COLO829 (cell line): Measurements from ENCODE around the gene CD40LG.

Experiments used
- DNase-seq: peaks from one replicate; pipeline ENCODE4 v3.0.0; 2012; ENCODE audit warnings: low spot score

The CD40LG gene

DNA sequence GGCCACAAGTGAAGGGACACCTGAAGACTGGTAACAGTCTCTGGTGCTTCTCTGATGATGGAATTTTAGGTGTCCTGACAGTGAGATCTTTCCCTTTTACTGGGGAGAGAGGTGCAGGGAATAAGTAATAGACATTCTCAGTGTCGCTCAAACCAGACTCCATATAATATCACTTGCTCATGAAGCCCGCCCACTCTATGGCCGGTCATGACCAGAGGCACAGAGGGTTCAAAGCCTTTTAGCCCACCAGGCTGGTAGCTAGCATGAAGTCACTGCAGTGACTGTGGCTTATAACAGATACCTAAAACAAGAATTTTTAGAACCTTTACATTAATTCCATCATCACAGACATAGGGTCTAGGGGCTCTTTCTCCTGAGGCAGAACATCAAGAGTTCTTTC, 2.9 kb downstream of the CD40LG start:
- no peak for DNase-seq

DNA sequence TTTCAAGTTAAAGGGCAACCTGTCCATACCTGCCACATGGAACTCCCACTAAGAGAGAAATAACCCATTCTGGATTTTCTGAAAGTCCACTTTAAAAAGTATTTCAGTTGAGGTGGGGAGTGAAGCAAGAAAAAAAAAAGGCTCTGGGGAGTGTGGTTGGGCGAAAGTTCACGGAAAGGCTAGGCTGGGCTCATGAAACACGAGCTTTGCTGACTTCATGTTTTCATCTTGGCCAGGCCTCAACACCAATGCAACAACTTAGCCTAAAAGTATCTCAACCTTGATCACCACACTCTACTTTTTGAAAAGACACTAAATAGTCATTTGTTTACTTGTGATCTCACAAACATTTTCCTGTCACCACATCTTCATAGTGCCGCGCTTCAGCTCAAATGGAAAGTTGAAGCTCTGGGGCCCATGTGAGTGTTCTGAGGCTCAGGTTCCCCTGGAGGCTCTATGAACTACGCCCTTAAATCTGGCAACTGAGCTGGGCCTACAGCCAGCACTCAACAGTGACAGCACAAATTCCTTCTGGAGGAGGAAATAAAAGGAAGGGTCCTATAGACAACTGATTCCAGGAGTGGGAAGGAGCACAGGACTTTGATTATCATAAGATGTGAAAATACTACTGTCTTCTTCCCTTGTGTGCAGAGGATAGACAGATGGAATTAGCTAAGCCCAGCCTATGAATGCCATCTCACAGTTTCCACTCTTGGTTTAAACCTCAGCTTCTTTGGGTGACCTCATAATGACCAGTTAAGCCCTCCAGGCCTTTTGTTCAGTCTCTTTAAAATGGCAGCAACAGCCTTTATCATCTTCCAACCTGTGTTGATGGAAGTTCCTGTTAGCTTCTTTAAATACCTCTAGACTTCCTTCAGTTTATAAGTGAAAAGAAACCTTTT, 5.1 kb downstream of the CD40LG start:
- DNase-seq = no peak

DNA sequence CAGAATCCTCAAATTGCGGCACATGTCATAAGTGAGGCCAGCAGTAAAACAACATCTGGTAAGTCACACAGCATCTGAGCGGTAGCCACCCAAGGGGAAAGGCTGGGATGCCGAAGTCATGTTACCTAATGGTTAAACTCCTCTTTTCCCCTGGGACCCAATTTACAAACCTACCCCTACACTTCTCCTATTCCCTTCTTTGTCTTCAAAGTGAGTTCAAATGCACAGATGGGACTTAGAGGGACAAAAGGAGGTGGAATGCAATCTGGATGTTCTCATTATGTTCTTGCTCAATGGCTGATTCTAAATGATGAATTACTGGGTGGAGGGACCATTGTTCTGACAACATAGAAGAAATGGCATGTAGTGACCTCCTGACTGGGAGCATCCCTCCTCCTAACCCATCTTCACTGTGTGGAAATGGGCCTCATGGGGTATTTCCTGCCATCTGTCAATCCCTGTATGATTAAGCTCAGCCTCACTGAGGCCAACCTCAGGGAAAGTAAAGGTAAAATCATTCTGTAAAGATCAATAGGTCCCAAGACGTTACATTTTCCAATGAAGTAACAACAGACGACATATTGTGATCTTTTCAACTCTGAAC, 8.5 kb downstream of the CD40LG start:
- DNase-seq = no peak

DNA sequence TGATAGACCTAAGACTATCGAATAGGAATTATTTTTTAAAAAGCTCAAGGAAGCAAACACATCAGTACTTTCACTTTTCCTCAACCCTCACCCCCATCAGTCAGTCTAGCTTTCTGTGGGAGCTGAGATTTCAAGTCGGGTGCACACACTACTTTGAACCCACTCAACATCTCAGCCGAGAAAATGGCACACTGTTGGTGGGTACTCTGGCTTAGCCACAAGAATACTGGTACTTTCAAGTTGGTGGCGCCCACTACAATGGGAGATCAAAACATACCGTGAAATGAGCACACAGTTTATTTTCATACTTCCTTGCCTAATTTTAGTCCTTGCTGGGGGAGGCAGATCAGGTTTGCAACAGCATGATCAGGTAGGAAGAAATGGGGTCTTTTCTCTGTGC, 10.2 kb downstream of the CD40LG start:
- no peak for DNase-seq

DNA sequence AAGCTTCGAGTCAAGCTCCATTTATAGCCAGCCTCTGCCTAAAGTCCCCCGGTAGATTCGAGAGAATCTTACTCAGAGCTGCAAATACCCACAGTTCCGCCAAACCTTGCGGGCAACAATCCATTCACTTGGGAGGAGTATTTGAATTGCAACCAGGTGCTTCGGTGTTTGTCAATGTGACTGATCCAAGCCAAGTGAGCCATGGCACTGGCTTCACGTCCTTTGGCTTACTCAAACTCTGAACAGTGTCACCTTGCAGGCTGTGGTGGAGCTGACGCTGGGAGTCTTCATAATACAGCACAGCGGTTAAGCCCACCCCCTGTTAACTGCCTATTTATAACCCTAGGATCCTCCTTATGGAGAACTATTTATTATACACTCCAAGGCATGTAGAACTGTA, 11.2 kb downstream of the CD40LG start:
- DNase-seq = no peak

DNA sequence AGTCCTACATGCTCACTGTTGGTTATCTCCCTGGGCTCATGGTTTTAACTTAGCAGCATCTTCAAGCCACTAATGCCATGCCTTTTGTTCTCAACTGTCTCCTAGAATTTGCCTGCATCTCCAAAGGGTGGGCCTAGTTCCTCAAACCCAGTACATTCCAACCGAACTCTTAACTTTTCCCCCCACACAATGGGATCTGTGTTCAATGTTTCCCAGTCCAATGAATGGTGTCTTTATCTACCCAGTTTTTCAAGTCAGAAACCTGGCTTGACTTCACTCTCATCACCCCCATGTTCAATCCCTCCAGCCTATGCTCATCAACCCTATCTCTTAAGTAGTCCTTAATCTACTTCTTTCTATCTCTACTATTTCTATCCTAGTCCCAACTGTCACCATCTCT, 12.9 kb downstream of the CD40LG start:
- DNase-seq = peak; percentile 68

DNA sequence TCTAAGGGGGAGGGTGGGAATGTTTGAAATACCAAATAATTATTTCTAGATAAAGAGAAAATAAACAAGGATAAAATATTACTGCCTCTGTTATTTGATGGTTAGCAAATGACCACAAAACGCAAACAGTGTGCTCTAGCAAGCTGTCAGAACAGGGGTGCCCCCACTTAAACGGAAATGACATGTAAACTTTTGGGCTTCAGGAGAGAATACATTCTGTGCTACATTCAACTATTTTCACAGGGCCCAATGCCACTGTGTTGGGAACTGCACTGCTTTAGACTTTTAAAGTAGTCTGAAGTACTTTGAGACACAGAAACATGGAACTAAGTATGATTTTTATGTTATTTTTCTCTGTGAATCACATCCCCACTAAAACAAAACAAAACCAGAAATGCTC, 14.1 kb downstream of the CD40LG start:
- no peak for DNase-seq

DNA sequence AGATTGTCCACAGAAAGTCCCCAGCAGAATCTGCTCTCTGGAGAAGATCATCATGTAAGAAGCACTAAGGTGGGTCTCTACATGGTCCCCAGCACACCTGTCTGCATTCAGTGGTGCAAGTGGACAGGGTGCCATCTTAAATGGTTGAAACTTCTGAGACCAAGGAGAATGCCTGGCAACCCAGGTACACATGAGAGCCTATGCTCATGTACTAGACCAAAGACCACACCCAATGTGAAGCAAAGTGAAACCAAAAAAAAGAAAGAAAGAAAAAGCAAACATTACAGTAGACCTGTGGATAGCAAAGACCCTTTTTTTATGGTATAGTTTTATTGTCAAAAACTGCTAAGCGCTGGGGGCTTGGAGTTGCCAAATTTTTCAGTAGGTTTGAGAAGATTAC, 15.0 kb downstream of the CD40LG start:
- no peak for DNase-seq

DNA sequence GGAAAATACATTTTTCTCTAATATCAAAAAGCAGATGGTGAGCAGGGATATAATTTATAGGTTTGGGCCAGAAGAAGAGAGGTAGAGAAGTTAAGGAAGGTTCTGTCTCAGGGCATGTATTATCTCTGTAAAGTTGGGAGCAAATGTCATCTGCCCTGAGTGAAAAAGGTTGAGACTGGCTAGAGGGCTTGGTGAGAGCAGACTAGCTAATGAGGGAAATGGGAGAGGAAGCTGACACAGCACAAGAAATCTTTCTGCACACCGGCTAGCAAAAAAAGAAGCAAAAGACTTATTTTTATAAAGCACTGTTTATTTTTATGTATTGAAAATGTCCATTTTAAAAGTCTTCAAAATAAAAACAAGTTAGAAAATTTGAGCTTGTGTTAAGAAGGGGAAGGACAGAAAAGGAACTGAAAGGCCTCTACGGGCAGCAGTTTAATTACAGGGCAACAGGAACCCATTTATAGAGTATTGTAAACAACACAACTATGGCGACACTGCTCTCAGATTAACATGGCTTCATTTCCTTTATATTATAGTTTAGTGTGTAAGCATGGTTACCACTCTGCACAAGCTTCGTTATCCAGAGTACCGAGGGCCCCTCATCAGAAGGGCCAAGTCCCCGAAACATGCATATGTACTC, 17.4 kb downstream of the CD40LG start:
- DNase-seq = no peak

DNA sequence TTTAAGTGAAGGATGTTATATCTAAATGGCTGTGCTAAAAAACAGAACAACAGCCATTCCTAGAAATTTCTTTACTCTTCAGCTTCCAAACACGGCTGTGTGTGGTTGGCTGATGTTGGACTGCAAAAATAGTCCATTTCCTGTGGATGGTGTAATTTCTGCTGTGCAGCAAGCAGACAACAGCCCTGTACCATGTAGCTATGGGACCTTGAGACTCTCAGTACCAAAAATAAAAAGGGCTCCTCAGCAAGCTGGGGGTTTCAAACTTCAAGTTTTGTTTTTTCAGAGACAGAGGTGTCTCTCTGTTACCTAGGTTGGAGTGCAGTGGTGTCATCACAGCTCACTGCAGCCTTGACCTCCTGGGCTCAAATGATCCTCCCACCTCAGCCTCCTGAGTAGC, 18.1 kb downstream of the CD40LG start:
- DNase-seq = no peak

DNA sequence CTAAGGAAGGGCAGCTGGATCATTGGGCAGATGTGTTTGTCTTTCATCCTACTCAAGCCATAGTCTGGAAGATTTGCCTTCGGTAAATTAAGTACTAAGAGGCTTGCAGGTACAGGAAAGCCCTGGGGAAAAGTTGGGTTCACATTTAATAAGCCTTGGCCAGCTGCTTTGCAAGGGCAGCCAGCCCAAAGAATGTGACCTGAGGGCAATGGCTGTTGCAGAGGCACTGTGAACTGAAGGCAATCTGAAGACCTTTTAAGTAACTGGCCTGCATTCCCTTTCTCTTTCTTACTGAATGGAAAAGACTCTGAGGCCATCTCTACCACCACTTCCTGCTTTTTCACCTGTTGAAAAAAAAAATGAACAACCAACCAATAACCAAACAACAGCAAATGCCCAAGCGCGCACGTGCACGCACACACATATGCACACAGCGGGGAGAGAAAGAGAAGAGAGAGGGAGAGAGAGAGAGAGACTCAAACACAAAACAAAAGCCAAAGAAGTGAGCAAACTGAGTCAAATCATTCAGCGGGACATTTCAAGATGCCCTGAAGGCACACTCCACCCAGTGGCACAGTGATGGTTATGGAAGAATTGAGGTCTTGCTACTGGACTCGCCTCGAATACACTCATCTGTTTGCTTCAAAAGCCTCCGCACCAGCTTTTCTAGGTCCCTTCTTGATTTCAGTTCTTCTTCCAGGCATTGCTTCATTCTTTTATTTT, 19.6 kb downstream of the CD40LG start:
- no peak for DNase-seq

DNA sequence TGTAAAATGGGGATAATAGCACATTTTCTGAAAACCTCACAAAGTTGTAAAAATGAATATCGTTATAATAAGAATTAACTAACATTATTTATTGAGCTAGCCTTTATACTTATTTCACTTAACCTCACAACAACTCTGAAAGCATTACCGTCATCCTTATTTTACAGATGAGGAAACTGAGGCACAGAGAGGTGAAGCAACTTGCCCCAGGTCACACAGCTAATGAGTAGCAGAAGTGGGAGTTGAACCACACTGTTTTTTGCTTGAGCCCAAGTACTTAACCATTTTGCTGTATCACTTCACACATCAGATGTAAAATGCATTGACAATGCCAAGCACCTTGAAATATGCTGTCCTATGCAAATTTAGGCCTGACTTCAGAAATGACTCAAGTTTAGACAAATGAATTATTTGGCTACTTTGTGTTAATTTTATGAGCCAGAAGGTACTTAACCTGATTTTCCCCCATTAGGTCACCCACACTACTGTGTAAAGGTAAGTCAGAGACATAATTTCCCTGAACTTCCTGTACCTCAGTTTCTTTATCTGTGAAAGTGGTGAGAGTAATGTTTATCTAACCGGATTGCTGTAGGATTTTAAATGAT, 23.1 kb downstream of the CD40LG start:
- no peak for DNase-seq

DNA sequence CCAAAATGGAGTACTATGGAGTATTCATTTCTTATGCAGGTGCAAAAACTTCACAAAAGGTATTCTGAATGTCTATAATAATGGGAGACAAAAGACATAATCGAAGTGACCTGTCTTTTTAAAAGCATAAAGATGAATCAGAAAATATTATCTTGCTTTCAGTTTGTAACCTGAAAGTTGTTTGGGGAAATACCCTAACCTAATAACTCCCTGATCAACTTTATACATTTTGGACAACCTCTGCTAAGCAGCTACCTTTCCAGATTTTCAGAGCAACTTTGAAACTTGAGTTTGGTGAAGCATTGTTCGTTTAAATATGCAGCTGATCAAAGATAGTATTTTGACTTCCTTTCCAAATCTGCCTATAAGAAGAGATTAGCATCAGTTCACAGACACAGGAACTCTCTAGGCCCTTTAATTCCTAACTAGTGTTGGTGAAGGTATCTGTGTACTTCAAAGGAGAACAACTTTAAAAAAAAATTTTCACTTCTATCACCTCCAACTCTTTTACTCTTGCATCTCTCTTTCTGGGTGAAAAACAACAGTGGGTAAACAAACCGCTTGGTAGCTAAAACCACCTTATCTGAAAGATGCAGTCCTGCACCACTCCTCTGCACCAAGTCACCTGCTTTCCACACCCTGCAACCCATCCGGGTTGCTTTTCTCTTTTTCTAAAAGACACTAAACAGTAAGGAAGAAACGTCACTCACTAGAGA, 26.5 kb downstream of the CD40LG start:
- DNase-seq = no peak

DNA sequence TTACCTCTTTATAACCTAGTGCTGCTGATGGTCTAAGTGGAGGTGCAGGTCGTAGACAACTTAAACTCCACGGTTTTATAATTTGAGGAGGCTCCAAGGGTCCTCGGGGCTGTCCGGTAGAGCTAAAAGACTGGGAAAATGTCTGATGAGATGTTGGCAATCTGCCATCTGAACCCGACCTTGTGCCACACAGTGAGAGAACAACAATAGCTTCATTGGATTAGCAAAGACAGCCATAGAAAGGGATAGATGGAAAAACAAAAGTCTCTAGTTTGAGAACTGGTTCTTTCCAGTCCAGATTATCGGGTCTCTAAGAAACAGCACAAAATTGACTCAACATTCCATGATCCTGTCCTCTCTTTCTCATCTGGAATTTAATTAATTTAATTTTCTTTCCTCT, 31.6 kb downstream of the CD40LG start:
- DNase-seq = no peak

DNA sequence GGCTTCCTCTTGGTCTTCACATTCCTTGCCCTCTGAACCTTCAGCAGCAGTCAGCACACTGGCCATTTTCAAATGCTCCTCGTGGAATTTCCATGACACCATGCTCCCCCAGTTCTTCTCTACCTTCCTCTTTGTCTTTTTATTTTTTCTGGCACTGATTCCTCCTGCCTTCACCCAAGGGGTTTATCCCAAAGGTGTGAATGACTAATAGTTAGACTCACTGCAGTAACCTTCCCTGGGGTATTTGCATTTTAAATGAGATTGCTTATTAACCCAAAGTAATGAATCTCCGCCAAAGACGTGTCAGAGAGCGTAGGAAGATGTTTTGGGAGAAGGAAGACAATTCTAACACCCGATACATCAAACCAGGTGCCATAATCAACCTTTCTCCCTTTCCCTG, 36.2 kb downstream of the CD40LG start:
- no peak for DNase-seq

DNA sequence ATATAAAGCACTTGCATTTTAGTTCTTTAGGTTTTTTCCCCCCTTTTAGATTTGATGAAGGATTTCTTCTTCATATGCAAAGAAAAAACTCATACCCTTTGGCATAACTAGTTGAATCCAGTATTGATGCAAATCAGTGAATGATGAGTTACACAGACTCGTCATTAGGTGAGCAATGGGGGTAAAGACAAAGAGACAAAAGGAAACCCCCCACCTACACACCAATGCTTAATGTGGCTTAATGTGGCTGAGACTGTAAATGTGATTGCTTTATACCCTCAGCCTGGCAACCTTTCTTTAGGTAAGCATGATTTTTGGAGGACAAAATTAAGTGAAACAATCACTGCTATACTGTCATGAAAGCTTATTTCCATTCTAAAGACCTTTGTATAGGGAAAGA, 39.5 kb downstream of the CD40LG start:
- DNase-seq = no peak

DNA sequence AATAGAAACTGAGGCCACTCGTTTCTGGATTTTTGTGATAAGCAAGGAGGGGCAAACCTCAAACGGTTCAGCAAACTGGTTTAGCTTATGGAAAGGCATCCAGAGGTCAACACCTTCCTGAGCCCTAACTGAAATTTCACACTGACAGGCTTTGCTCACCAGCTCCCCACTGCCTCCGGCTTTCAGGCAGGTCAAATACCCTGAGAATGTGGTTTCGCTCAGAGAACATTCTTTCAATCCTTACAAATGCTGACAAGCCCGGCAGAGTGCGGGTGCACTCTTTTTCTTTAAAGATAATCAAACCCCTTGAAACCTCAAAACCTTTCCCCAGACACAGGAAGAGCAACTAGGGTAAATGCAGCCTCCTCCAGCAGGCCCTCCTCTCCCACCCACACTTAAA, 41.5 kb downstream of the CD40LG start:
- no peak for DNase-seq

DNA sequence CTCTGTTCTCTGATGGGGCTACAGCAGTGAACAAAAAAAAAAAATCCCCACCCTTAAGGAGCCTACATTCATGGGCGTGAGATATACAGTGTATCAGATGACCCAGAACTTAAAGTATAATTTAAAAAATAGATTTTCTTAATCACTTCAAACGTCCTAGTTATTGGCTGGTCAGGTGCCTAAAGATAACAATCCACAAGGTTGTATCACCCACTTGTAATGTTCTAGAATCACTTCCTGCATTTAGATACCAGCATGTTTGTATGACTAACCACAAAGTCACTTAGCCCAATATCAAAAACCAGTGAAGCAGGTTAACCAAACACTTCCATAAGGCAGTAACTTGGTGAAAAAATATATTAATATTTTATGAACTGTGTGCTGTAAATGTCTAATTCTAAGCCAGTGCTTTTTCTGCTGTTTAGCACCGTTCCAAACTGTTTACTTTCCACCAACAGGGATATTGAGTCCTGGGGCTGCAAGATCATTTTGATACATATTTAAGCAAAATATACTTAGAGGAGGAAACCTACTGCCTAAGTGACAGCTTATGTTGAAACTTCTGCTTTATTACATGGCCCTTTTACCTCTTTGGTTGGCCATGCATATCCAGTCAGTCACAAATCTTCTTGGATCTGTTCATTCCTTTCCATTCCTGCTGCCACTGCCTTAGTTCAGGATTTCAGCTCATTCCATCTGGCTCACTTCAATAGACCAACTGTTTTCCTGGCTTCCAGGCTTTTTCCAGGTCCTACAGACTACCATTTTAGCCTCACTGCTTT, 43.3 kb downstream of the CD40LG start:
- no peak for DNase-seq

DNA sequence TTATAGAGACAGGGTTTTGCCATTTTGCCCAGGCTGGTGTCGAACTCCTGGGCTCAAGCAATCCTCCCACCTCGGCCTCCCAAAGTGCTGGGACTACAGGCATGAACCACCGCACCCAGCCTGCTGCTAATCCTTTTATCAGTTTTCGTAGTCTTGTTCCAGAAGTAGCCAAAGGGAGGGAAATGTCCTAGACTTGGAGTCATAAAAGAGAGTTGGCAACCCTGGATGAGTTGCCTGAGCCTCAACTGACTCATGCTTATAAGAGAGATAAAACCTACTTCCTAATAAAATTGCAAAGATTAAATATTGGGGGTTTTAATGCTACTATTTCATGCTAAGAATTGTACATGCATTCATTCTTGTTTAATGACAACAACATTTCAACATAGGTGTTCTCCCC, 44.3 kb downstream of the CD40LG start:
- no peak for DNase-seq

DNA sequence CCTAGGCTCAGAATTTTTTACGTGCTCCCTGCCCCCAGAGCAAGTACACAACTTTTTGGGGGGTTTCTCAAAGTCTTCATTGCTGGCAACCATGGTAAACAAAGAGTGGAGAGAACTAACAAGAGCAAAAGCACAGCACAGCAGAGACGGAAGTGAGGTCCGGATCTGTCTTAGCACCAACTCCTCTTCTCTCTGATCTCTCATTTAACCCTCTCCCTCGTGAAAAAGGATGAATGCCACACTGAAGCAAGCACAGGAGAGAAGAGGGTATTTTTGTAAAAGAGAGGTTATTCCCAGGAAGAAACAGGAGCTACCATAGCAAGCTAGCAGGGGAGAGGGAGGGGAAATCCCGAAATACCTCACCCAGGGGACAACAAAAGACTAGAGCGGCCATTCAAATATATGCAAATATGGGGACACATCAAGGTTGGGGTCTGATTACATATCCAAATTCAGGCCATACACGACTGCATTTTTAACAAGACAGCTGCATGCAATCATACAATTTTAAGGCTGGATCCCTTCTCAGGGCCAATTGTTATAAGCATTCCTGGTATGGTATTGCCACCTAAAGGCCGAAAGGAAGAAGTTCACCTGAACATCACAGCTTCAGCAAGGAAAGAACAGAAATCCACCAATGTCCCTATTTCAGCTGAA, 46.6 kb downstream of the CD40LG start:
- DNase-seq = peak; percentile 51
